ENCODE measurements around the gene HKDC1. TPM values are rescaled to one million over a fixed set of nuclear protein-coding genes. Genes with fewer than 3 reads are reported as not detected.

The HKDC1 gene
- total RNA-seq, 4 donors from 2014 or later: 0.17 to 0.22 TPM; not detected in 2

DNA sequence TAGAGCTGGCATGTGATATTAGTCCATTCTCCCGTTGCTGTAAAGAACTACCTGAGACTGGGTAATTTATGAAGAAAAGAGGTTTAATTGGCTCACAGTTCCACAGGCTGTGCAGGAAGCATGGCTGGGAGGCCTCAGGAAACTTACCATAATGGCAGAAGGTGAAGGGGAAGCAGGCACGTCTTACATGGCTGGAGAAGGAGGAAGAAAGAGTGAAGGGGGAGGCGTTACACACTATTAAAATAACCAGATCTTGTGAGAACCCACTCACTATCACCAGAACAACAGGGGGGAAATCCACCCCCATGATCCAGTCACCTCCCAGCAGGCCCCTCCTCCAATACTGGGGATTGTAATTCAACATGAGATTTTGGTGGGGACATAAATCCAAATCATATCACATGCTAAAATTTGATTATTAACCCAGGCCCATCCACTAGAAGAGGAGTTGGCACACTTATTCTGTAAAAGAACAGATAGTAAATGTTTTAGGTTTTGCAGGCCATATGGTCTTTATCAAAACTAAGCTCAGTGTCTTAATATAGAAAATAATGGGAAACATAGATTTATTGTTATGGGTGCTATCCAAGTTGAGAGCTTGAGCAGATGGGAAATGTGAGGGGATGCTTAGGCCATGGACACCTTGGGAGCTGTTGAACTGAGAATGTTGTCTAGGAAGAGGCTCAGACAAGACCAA lies 39.6 kb downstream of the HKDC1 start:
- no peak for TF ChIP-seq CTCF (IDR thresholded peaks at IDR 0.05; ENCODE audit: low read depth)

GRCh38 chr10:69261184-69261583 lies 41.1 kb downstream of the HKDC1 start:
- TF ChIP-seq CTCF (IDR thresholded peaks at IDR 0.05; ENCODE audit: low read depth): no peak

DNA sequence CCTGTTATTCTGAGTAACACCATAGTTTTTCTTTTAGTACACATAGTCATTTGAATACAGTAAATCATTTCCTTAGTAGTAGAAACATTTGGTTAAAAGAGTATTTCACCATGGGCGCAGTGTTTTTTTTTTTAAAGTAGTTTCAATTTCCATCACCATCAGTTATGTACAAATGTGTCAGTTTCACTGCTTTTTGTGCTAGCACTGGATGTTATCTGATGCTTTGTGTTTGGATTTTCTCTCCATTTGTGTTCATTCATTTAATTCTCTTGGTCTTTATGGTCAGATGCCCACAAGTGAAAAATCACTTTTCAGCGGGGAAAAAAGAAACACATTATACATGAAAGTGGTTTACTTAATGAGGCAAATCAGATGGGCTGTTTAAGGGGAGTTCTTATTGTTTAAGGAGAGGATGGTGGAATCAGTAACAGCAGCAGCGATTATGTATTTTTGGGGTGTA lies 42.2 kb downstream of the HKDC1 start:
- no peak for TF ChIP-seq CTCF (IDR thresholded peaks at IDR 0.05; ENCODE audit: low read depth)

- TF ChIP-seq CTCF (IDR thresholded peaks at IDR 0.05; ENCODE audit: low read depth): no peak
Observed at GRCh38 chr10:69265521-69265920, 45.4 kb downstream of the HKDC1 start.

DNA sequence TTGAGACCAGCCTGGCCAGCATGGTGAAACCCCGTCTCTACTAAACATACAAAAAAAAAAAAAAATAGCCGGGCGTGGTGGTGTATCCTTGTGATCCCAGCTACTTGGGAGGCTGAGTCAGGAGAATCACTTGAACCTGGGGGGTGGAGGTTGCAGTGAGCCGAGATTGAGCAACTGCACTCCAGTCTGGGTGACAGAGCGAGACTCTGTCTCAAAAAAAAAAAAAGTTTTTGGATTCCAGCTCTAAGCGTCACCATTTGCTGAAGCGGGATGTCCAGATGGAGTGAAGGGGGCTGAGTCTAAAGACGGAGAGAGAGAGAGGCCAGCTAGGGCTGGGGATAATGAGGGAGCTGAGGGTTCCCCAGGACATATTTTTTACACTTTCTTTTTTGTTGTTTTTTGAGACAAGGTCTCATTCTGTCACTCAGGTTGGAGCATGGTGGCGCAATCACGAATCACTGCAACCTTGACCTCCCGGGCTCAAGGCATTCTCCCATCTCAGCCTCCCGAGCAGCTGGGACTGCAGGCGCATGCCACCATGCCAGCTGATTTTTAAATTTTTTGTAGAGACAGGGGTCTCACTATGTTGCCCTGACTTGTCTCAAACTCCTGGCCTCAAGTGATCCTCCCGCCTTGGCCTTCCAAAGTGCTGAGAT lies 48.8 kb downstream of the HKDC1 start:
- no peak for TF ChIP-seq CTCF (IDR thresholded peaks at IDR 0.05; ENCODE audit: low read depth)

- TF ChIP-seq CTCF (IDR thresholded peaks at IDR 0.05; ENCODE audit: low read depth): no peak
Observed at GRCh38 chr10:69269761-69270160, 49.6 kb downstream of the HKDC1 start.

GRCh38 chr10:69270990-69271389 lies 50.9 kb downstream of the HKDC1 start:
- TF ChIP-seq CTCF (IDR thresholded peaks at IDR 0.05; ENCODE audit: low read depth): no peak
